ENCODE measurements around the gene NUMB. TPM values are rescaled to one million over a fixed set of nuclear protein-coding genes. Genes with fewer than 3 reads are reported as not detected.

The NUMB gene
- total and polyA plus RNA-seq, 2 of the 13 experiments (the other 11 are each of a cell fraction or from before 2014, with no cell fraction given): 20.3 to 71.1 TPM

DNA sequence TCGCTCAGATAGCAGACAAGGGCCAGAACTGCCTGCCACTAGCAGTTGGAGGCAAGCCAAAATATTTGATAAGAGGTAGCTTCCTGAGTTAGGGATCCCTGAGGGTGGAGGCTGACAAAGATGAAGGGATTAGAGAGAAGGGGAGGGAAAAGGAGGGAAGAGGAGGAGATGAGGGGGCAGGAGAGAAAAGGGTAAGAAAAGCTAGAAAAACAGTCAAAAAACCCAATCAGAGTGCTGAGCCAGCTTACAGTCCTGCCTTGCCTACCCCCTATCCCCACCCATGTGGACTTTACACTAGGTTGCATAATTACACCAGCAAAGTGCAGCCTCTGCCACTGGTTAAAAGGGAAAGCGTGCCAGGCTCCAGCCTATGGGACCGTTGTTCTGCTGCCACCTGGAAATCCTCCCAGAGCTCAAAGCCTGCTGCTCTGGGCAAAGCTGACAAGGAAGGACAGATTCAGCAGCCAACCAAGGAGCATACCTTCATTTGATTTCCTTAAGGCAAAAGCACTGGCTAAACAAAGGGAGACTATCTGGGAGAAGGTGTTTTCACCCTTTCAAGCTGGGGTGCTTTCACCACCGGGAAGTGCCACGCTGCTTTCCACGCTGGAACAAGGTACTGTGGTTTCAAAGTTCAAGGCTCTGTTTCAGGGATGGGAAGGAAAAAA, 3.8 kb upstream of the NUMB start (continued):
- TF ChIP-seq ZNF687 (CRISPR knock-in tag; IDR thresholded peaks at IDR 0.05) (peak; percentile 57; the same call in 1 of the 2 replicates), NFE2 (CRISPR knock-in tag; IDR thresholded peaks at IDR 0.05) (no peak), CSRNP2 (CRISPR knock-in tag; conservative IDR thresholded peaks at IDR 0.05; ENCODE audit: low read depth) (no peak), ZUFSP (CRISPR knock-in tag; IDR thresholded peaks at IDR 0.05; ENCODE audit: borderline replicate concordance) (no peak), ZNF615 (CRISPR knock-in tag; IDR thresholded peaks at IDR 0.05; ENCODE audit: borderline replicate concordance) (no peak), TBP (CRISPR knock-in tag; IDR thresholded peaks at IDR 0.05) (no peak)
- TF ChIP-seq, protein P1, sequence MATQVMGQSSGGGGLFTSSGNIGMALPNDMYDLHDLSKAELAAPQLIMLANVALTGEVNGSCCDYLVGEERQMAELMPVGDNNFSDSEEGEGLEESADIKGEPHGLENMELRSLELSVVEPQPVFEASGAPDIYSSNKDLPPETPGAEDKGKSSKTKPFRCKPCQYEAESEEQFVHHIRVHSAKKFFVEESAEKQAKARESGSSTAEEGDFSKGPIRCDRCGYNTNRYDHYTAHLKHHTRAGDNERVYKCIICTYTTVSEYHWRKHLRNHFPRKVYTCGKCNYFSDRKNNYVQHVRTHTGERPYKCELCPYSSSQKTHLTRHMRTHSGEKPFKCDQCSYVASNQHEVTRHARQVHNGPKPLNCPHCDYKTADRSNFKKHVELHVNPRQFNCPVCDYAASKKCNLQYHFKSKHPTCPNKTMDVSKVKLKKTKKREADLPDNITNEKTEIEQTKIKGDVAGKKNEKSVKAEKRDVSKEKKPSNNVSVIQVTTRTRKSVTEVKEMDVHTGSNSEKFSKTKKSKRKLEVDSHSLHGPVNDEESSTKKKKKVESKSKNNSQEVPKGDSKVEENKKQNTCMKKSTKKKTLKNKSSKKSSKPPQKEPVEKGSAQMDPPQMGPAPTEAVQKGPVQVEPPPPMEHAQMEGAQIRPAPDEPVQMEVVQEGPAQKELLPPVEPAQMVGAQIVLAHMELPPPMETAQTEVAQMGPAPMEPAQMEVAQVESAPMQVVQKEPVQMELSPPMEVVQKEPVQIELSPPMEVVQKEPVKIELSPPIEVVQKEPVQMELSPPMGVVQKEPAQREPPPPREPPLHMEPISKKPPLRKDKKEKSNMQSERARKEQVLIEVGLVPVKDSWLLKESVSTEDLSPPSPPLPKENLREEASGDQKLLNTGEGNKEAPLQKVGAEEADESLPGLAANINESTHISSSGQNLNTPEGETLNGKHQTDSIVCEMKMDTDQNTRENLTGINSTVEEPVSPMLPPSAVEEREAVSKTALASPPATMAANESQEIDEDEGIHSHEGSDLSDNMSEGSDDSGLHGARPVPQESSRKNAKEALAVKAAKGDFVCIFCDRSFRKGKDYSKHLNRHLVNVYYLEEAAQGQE (IDR thresholded peaks at IDR 0.05; ENCODE audit: borderline replicate concordance in 1 of 2, low read depth in 1 of 2, low read length in 2 of 2): no peak; a peak in 1 of 4 replicates
- TF ChIP-seq, protein P2, sequence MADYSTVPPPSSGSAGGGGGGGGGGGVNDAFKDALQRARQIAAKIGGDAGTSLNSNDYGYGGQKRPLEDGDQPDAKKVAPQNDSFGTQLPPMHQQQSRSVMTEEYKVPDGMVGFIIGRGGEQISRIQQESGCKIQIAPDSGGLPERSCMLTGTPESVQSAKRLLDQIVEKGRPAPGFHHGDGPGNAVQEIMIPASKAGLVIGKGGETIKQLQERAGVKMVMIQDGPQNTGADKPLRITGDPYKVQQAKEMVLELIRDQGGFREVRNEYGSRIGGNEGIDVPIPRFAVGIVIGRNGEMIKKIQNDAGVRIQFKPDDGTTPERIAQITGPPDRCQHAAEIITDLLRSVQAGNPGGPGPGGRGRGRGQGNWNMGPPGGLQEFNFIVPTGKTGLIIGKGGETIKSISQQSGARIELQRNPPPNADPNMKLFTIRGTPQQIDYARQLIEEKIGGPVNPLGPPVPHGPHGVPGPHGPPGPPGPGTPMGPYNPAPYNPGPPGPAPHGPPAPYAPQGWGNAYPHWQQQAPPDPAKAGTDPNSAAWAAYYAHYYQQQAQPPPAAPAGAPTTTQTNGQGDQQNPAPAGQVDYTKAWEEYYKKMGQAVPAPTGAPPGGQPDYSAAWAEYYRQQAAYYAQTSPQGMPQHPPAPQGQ (CRISPR knock-in tag; IDR thresholded peaks at IDR 0.05; ENCODE audit: borderline replicate concordance): no peak
